NCI-H2107 treated with DMSO at 0.1 percent for 48 hours (cell line): ENCODE data around the gene PCDH1.

Experiments
- DNase-seq: peaks from one replicate; lab custom pipeline; 2025; ENCODE audit not compliant: unreplicated experiment; lab: John Stamatoyannopoulos, UW

Gene PCDH1

DNA sequence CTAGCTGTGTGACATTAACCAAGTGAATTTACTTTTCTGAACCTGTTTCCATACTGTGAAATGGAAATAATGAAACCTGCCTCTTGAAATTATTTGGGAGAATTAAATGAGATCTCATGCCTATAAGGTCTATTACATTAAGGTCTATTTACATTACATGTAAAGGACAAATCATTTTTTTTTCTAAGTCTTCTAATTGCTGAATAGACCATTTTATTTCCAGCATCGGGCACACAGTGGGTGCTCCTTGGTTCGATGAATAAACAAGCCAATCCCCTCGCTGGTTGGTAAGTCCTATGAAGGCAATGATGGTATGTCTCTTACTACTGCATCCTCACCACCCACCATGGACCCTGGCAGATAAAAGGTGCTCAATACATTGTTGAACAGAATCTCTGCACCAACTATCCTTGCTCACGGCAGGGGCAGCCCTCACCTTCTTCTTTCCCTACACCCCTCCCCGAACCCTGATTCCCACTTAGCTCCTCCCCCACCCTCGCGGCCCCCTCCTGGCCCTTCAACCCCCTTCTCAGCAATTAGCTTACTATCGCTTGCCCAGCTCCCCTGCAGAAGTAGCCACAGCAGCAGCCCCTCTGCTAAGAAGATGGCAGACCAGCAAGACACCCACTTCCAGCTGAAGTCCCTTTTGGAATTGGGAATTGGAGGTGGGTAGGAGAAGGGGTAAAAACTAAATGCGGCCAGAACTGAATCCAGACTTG lies 3.0 kb downstream of the PCDH1 start:
- no peak for DNase-seq

GRCh38 chr5:141874262-141874964 lies 3.8 kb downstream of the PCDH1 start:
- no peak for DNase-seq

DNA sequence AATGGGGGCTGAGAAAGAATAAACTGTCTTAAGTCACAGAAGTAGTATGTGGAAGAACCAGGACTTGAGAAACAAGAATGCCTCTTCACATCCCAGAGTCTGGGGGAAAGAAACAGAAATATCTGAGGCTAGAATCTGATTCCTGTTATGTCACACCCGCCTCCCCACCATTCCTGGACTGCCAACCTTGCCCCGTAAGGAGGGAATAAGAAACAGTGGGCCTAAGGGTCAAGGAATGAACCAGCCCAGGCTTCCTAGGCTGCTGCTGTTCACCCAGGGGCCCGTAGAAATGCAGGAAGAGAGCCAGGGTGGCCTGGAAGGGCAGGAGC lies 4.3 kb downstream of the PCDH1 start:
- DNase-seq, result no peak

DNA sequence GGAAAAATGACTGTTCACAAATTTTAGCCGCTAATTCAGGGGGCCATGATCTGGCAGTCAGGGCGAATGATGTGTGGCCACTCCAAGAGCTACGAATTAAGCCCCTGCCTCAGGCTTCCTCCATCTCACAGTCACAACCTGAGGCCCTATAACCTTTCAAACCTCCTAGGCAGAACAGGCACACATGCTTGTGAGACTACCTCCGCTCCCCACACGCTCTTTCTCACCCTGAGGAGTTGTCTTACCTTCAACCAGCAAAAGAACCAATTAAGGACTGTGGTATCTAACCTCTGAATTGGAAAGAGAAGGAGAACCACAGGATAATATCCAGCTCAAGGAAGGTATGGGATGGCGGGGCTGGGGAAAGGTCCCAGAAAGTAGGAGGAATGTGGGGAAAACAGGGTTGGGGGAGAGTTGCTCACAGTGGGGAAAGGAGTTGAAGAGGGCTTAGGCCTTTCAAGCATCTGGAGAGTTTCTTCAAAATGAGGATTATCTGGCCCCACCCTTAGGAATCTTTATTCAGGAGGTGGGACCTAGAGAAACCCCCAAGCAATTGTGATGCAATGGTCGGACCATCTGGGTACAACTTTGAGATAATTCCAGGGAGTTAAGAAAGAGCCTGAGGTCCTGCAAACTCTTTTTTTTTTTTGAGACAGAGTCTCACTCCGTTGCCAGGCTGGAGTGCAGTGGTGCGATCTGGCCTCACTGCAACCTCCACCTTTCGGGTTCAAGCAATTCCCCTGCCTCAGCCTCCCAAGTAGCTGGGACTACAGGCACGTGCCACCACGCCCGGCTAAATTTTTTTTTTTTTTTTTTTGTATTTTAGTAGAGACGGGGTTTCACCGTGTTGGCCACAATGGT lies 5.5 kb downstream of the PCDH1 start:
- no peak for DNase-seq

DNA sequence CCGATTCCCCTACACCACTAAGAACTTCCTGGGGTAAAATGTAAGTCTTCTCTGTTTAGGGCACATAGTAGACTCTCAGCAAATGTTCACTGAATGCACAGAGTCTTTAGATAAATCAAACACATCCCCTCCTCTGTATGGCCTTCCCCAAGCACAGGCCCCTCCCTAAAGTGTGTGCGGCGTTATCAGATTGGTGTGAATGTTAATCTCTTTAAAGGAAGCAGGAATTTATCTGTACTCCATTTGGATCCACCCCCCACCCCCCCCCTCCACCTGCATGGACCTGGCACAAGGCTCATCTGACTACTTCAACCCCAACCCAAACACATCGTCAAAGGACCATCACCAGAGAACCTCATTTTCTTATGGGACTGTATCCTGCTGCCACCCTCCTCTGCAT lies 6.3 kb downstream of the PCDH1 start:
- DNase-seq, result no peak

GRCh38 chr5:141870871-141871270 lies 7.3 kb downstream of the PCDH1 start:
- DNase-seq, result no peak

GRCh38 chr5:141870228-141870627 lies 8.0 kb downstream of the PCDH1 start:
- no peak for DNase-seq

GRCh38 chr5:141869514-141869913 lies 8.7 kb downstream of the PCDH1 start:
- DNase-seq, result no peak

DNA sequence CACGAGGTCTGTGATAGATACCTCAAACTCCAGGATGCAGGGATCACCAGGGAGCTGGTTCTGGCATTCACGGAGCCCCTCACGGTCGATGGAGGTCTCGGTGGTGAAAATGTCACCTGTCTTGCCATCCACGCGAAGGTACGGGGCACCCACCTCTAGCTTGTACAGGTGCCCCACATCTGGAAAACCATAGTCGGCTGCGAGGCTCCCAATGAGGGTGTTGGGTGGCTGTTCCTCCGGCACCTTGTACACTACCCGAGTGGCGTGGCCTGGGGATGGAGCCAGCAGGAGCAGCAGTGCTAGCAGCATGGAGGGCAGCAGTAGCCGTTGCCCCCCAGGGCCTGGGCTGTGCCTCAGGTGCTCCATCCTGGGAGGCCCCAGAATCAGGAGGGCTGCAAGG lies 9.2 kb downstream of the PCDH1 start:
- DNase-seq, result no peak

DNA sequence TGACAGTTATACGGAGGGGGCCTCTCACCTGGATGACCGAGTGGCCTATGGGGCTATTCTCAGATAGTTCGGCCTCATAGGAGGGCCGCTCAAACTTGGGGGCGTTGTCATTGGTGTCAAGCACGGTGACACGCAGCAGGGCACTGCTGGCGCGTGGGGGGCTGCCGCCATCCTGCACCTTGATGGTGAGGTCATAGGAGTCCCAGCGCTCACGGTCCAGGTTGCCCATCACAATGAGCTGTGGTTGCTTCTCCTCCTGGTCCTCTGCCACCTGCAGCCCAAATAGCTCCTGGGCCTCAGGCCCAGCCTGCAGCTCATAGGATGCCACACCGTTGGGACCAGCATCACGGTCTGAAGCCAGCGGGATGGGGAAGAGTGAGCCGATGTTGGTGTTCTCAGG lies 9.7 kb downstream of the PCDH1 start:
- DNase-seq, result no peak

DNA sequence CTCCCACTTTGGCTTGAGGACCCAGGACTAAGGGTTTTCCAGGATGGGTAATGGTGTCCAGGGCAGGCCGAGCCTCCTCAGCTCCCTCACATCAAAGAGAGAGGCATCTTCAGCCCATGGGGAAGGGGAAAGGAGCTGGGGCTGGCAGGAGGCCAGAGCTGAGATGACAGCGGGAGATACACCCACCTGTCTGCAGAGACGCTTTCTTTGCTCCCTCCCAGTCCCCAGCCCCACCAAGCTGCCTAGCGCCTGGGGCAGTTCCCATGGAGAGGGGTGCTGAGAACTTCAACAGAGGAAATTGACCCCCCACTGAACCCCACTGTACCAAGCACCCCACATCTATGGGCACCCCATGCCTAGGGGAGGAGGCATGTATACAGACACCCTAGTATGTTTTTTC lies 10.6 kb downstream of the PCDH1 start:
- DNase-seq, result no peak

DNA sequence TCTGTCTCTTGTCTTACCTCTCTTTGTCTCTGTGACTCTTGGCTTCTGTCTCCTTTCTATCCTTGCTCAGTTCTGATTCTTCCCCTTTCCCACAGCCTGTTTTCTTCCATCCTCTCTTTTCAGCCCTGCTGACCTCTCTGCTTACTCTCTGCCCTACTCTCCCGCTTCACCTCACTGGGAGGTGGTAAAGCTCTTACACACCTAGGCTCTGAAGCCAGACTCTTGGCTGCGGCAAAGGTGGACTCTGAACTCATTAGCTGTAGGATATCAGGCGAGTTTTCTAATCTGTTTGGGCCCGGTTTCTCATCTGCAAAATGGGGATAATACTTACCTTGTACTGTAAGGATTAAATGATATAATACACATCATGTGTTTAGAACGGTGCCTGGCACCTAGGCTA lies 11.1 kb downstream of the PCDH1 start:
- DNase-seq, result no peak

DNA sequence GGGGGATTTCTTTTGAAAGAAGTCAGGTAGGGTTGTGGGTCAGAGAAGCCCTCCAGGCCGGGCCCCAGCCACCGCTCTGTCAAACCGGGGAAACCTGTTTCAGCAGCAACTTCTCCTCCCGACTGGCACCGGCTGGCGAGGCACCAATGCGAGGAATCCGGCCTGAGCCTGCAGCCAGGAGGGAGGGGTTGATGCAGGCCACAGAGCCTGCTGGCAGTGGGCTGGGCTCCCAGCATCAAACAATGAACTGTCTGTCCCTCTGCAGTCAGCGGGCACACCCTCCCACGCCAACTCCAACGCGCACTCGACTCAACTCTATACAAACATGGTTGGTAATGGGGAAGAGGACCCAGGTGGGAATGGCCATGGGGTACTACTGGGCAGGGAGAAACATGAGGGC lies 12.1 kb downstream of the PCDH1 start:
- DNase-seq, result no peak

DNA sequence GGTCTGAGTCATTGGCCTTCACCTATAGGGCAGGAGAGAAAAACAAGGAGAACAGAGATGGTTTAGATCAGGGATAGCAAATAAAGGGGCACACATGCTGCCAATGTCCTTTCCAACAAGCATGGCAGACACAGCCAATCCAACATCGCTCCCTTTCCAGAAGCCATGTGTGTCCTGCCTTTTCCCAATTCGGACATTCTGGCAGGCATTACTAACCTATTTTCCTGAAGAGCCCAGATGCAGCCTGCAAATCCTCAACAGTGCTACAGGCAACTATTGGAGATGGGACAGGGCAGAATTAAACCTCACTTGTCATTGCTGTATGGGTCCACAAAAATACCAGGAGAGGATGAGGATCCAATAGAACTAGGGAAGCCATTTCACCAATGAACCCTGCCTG lies 12.8 kb downstream of the PCDH1 start:
- no peak for DNase-seq

GRCh38 chr5:141864371-141865370 lies 13.5 kb downstream of the PCDH1 start:
- no peak for DNase-seq

GRCh38 chr5:141863569-141864178 lies 14.5 kb downstream of the PCDH1 start:
- no peak for DNase-seq

GRCh38 chr5:141862936-141863543 lies 15.2 kb downstream of the PCDH1 start:
- DNase-seq, result no peak

GRCh38 chr5:141861194-141861593 lies 17.0 kb downstream of the PCDH1 start:
- no peak for DNase-seq

DNA sequence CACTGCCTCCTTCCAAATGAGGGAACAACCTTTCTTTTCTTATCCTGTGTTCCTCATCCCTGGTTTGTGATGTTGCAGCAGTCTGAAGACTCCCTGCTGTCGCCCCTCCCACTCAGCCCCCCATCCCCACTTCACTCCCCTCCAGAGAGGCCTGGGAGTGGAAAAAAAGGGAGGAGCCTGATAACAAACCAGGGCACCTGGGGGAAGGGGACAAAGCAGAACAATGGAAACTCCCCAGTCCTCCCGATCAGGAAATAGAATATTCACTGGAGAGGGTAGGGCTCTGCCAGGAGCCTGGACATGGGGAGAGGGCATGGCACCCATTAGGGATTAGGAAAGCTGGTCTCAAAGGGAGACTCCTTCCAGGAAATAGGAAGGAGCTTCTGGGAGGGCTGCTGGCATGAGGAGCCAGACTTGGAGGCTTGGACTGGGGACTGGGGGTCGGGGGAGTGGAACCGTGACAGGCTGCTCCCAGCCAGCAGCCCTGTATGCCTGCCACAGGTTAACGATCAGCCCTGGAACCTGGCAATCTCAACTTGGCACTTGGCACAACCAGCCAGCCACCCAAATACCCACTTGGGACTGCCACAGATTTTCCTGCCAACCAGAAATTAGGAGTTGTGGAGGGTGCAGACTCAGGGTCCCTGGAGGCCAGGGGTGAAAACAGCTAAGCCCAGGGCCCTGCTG lies 20.0 kb downstream of the PCDH1 start:
- no peak for DNase-seq
